HepG2 (cell line): Measurements from ENCODE around the gene P4HTM. TPM values are rescaled to one million over a fixed set of nuclear protein-coding genes. Genes with fewer than 3 reads are reported as not detected.

ENCODE experiments used
- ATF7-NPFF ChIP-seq: sonication (generic); formaldehyde crosslinking; IDR thresholded peaks from 2 replicates; pipeline ENCODE4 v1.8.1; 2023; ENCODE audit warnings: mild to moderate bottlenecking, low read depth, missing genetic modification reagents, moderate library complexity
- ATRX ChIP-seq: sonication (generic); formaldehyde crosslinking; IDR thresholded peaks from 2 replicates; pipeline ENCODE4 v1.4.0; 2020; ENCODE audit warnings: missing genetic modification reagents, borderline replicate concordance
- GATAD1 ChIP-seq: IDR thresholded peaks from 2 replicates; pipeline ENCODE4 v1.6.1; 2016; ENCODE audit warnings: missing genetic modification reagents, missing compliant biosample characterization
- HOXA5 ChIP-seq: sonication (generic); formaldehyde crosslinking; IDR thresholded peaks from 2 replicates; pipeline ENCODE4 v1.4.0; 2020; ENCODE audit warnings: missing genetic modification reagents
- PHF20 ChIP-seq: sonication (generic); formaldehyde crosslinking; IDR thresholded peaks from 2 replicates; pipeline ENCODE4 v1.5.0; 2020; ENCODE audit warnings: mild to moderate bottlenecking, missing genetic modification reagents
- RNF2 ChIP-seq: fragments of 450-650 bp; conservative IDR thresholded peaks from 2 replicates; pipeline ENCODE4 v1.6.1; 2016; ENCODE audit warnings: low read depth
- SP4 ChIP-seq: sonication (generic); formaldehyde crosslinking; IDR thresholded peaks from 2 replicates; pipeline ENCODE4 v1.8.1; 2023; ENCODE audit warnings: mild to moderate bottlenecking, missing genetic modification reagents
- SRSF4 ChIP-seq: fragments of 200-400 bp; formaldehyde crosslinking; IDR thresholded peaks from one replicate; pipeline ENCODE4 v1.6.1; 2018; ENCODE audit warnings: mild to moderate bottlenecking, low read depth, low read length, moderate library complexity; ENCODE audit not compliant: poor library complexity, severe bottlenecking
- STAT5B ChIP-seq: sonication (generic); formaldehyde crosslinking; IDR thresholded peaks from 2 replicates; pipeline ENCODE4 v1.4.0; 2020; ENCODE audit warnings: missing genetic modification reagents
- TSC22D2 ChIP-seq: sonication (generic); formaldehyde crosslinking; IDR thresholded peaks from 2 replicates; pipeline ENCODE4 v1.5.1; 2020; ENCODE audit warnings: missing genetic modification reagents, mild to moderate bottlenecking, borderline replicate concordance
- ZBTB7A ChIP-seq: sonication (generic); formaldehyde crosslinking; IDR thresholded peaks from 2 replicates; pipeline ENCODE4 v1.8.0; 2022; ENCODE audit warnings: mild to moderate bottlenecking, missing genetic modification reagents
- ZFP90 ChIP-seq: sonication (generic); formaldehyde crosslinking; IDR thresholded peaks from 2 replicates; pipeline ENCODE4 v1.8.0; 2022; ENCODE audit warnings: missing genetic modification reagents, mild to moderate bottlenecking, inconsistent platforms, borderline replicate concordance
- ZNF17 ChIP-seq: sonication (generic); formaldehyde crosslinking; IDR thresholded peaks from 2 replicates; pipeline ENCODE4 v1.5.0; 2020; ENCODE audit warnings: mild to moderate bottlenecking, missing genetic modification reagents
- ZNF256 ChIP-seq: sonication (generic); formaldehyde crosslinking; conservative IDR thresholded peaks from 2 replicates; pipeline ENCODE4 v1.4.0; 2020; ENCODE audit warnings: missing genetic modification reagents
- ZNF672 ChIP-seq: sonication (generic); formaldehyde crosslinking; IDR thresholded peaks from 2 replicates; pipeline ENCODE4 v1.8.1; 2022; ENCODE audit warnings: missing genetic modification reagents
- ZSCAN20 ChIP-seq: sonication (generic); formaldehyde crosslinking; IDR thresholded peaks from 2 replicates; pipeline ENCODE4 v1.4.0; 2020; ENCODE audit warnings: missing genetic modification reagents, mild to moderate bottlenecking, borderline replicate concordance
- polyA plus RNA-seq, 8 experiments: library from polyadenylated mRNA; depleted of rRNA in 3 of 8; stranded (reverse) in 7 of 8; unstranded in 1 of 8; fragments of >200 nt; fragmentation: Illumina TruSeq in 4 of 8; extraction: Trizol in 4 of 8; gene quantifications; 2 replicates each; pipeline versions ENCODE4 v1.2.1 to v1.2.3, GENCODE V29; 2011 to 2016; ENCODE audit warnings: low read depth in 4 of 8, missing spikeins in 1 of 8, mixed read lengths in 1 of 8; ENCODE audit not compliant: insufficient read depth in 1 of 8
- total RNA-seq, 5 experiments: library from RNA; depleted of rRNA; stranded (reverse); fragments of >200 nt; fragmentation: Illumina TruSeq; extraction: Trizol; gene quantifications; 2 replicates each; pipeline ENCODE4 v1.2.3, GENCODE V29; 2016; ENCODE audit warnings: low read depth in 1 of 5
- TF ChIP-seq, protein P1 (sequence below): sonication (generic); formaldehyde crosslinking; IDR thresholded peaks from 2 replicates; pipeline ENCODE4 v1.8.0; 2022; ENCODE audit warnings: missing genetic modification reagents, mild to moderate bottlenecking, borderline replicate concordance
- TF ChIP-seq, protein P2 (sequence below): sonication (generic); formaldehyde crosslinking; IDR thresholded peaks from 2 replicates; pipeline ENCODE4 v1.4.0; 2020; ENCODE audit warnings: missing genetic modification reagents
- TF ChIP-seq, protein P3 (sequence below): sonication (generic); formaldehyde crosslinking; IDR thresholded peaks from 2 replicates; pipeline ENCODE4 v1.4.0; 2020; ENCODE audit warnings: mild to moderate bottlenecking, low read depth, missing genetic modification reagents
- TF ChIP-seq, protein P4 (sequence below): sonication (generic); formaldehyde crosslinking; IDR thresholded peaks from 2 replicates; pipeline ENCODE4 v1.8.0; 2022; ENCODE audit warnings: missing genetic modification reagents, low read depth, mild to moderate bottlenecking, borderline replicate concordance
- TF ChIP-seq, protein P5 (sequence below): IDR thresholded peaks from 2 replicates; pipeline ENCODE4 v1.6.1; 2016; ENCODE audit warnings: missing genetic modification reagents, missing compliant biosample characterization
- TF ChIP-seq, protein P6 (sequence below): sonication (generic); formaldehyde crosslinking; IDR thresholded peaks from 2 replicates; pipeline ENCODE4 v1.4.0; 2020; ENCODE audit warnings: missing genetic modification reagents

P4HTM gene
- total and polyA plus RNA-seq, 2 of the 13 experiments (the other 11 are each of a cell fraction or from before 2014, with no cell fraction given): 0.01 TPM; not detected in 1

DNA sequence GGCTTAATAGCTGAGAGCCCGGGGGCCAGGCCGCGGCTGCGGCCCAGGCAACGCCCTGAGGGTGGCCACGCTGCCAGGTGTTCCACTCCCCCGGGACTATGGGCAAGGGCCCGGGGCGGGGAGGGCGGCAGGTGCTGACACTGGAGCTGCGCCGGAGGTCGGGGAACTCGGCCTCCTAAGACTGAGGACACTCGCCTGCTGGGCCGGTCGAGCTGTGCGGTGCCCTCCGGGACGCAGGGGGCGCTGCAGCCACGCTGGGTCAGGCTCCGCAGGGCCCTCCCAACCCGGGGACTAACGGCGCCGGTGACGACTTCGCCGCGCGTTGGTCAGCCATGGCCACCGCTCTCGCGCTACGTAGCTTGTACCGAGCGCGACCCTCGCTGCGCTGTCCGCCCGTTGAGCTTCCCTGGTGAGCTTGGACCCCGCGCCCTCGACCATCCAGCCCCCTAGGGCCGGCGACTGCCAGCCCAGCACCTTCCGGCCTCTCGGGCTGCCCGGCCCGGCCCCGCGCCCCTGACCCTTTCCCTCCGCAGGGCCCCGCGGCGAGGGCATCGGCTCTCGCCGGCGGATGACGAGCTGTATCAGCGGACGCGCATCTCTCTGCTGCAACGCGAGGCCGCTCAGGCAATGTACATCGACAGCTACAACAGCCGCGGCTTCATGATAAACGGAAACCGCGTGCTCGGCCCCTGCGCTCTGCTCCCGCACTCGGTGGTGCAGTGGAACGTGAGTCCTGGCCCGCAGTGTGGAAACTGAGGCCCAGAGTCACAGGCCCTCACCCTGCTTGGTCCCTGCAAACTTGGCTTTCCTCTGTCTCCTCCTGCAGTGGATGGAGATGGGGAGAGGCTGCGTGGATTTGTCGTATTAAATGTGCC is 32.0 kb downstream of the P4HTM start, which contains the start of gene NDUFAF3 (continued):
- TF ChIP-seq, protein P1, sequence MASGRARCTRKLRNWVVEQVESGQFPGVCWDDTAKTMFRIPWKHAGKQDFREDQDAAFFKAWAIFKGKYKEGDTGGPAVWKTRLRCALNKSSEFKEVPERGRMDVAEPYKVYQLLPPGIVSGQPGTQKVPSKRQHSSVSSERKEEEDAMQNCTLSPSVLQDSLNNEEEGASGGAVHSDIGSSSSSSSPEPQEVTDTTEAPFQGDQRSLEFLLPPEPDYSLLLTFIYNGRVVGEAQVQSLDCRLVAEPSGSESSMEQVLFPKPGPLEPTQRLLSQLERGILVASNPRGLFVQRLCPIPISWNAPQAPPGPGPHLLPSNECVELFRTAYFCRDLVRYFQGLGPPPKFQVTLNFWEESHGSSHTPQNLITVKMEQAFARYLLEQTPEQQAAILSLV: no peak; the same call in 1 of the 2 replicates
- TF ChIP-seq, protein P2, sequence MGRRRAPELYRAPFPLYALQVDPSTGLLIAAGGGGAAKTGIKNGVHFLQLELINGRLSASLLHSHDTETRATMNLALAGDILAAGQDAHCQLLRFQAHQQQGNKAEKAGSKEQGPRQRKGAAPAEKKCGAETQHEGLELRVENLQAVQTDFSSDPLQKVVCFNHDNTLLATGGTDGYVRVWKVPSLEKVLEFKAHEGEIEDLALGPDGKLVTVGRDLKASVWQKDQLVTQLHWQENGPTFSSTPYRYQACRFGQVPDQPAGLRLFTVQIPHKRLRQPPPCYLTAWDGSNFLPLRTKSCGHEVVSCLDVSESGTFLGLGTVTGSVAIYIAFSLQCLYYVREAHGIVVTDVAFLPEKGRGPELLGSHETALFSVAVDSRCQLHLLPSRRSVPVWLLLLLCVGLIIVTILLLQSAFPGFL: no peak
- TF ChIP-seq SRSF4 (no peak), ZNF256 (CRISPR knock-in tag) (peak; percentile 66; the same call in 1 of the 2 replicates), GATAD1 (CRISPR knock-in tag) (peak; percentile 95), ZSCAN20 (CRISPR knock-in tag) (no peak; the same call in 1 of the 2 replicates), RNF2 (peak; percentile 31; the same call in 1 of the 2 replicates), HOXA5 (no peak; the same call in 1 of the 2 replicates), ZNF17 (peak; percentile 91; the same call in 1 of the 2 replicates), ZNF672 (CRISPR knock-in tag) (no peak), STAT5B (no peak; the same call in 1 of the 2 replicates), SP4 (CRISPR knock-in tag) (no peak), TSC22D2 (no peak), ATF7-NPFF (peak; percentile 65; the same call in 1 of the 2 replicates), ZFP90 (CRISPR knock-in tag) (no peak), ZBTB7A (CRISPR knock-in tag) (no peak; the same call in 1 of the 2 replicates), PHF20 (CRISPR knock-in tag) (peak; percentile 79), ATRX (CRISPR knock-in tag) (no peak)
- TF ChIP-seq, protein P3, sequence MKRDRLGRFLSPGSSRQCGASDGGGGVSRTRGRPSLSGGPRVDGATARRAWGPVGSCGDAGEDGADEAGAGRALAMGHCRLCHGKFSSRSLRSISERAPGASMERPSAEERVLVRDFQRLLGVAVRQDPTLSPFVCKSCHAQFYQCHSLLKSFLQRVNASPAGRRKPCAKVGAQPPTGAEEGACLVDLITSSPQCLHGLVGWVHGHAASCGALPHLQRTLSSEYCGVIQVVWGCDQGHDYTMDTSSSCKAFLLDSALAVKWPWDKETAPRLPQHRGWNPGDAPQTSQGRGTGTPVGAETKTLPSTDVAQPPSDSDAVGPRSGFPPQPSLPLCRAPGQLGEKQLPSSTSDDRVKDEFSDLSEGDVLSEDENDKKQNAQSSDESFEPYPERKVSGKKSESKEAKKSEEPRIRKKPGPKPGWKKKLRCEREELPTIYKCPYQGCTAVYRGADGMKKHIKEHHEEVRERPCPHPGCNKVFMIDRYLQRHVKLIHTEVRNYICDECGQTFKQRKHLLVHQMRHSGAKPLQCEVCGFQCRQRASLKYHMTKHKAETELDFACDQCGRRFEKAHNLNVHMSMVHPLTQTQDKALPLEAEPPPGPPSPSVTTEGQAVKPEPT (CRISPR knock-in tag): peak; percentile 72; the same call in 1 of the 2 replicates
- TF ChIP-seq, protein P4, sequence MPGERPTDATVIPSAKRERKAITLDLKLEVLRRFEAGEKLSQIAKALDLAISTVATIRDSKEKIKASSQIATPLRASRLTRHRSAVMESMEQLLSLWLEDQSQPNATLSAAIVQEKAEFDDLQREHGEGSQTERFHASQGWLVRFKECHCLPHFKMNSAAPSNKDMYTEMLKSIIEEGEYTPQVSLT: no peak
- TF ChIP-seq, protein P5, sequence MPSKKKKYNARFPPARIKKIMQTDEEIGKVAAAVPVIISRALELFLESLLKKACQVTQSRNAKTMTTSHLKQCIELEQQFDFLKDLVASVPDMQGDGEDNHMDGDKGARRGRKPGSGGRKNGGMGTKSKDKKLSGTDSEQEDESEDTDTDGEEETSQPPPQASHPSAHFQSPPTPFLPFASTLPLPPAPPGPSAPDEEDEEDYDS (CRISPR knock-in tag): no peak
- TF ChIP-seq, protein P6, sequence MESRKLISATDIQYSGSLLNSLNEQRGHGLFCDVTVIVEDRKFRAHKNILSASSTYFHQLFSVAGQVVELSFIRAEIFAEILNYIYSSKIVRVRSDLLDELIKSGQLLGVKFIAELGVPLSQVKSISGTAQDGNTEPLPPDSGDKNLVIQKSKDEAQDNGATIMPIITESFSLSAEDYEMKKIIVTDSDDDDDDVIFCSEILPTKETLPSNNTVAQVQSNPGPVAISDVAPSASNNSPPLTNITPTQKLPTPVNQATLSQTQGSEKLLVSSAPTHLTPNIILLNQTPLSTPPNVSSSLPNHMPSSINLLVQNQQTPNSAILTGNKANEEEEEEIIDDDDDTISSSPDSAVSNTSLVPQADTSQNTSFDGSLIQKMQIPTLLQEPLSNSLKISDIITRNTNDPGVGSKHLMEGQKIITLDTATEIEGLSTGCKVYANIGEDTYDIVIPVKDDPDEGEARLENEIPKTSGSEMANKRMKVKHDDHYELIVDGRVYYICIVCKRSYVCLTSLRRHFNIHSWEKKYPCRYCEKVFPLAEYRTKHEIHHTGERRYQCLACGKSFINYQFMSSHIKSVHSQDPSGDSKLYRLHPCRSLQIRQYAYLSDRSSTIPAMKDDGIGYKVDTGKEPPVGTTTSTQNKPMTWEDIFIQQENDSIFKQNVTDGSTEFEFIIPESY (CRISPR knock-in tag): no peak
